Measurements from ENCODE around the gene ACTN4.

Gene ACTN4

DNA sequence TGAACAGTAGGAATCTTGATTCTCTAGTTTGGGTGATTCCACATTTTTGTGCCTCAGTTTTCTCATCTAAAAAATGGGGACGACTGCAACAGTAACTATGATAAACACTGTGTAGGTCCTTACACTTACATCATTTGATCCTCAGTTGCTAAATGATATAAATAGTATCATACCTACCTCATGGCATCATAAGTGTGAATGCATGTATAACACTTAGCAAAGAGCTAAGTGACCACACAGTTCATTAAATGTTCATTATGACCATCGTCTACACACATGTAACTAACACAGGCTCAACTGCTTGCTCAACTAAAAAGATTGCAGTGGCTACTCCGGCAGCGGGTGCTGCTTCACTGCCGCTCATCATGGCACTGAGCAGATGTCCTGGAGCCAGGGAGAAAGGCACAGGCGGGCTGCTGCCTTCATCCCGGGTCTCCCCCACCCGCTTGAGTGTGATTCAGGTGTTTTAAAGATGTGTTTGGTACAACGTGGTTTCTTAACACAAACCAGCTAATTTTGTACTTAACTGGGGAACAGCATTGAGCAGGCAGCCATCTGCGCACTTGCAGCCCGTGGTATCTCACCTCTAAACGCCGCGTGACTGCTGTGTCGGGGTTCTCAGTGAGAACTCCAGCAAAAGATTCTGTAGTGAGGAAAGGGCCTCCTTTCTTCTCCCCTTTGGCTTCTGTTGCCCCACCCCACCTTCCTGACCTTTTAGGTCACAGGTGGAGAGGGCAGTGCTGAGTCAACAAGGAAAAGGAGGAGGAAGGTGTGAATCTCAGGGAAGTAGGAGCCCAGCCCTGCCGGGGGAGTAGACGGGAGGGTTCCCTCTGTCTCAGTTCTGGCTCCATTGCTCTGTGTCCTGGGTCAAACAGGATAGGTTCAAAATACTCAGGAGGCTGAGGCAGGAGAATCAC, 11.7 kb upstream of the ACTN4 start:
- no peak for DNase-seq (ENCODE audit: low read depth)

DNA sequence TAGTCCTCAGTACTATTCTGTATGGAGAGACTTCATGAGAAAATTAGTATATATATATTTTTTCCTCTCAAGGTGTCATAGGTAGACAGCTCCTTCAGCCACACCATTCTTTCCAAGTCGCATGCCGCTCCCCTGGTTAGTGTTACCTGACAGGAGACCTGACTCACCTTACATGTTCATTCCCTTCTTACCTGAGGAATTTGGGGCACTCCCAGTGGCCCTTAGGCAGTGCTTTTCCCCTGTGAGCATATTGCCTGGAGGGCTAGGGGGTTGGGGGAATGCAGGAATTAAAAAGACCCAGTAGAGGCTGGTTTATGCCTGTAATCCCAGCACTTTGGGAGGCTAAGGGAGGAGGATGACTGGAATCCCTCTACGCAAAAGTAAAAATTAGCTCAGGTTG, 9.0 kb upstream of the ACTN4 start:
- DNase-seq (ENCODE audit: low read depth) = no peak

DNA sequence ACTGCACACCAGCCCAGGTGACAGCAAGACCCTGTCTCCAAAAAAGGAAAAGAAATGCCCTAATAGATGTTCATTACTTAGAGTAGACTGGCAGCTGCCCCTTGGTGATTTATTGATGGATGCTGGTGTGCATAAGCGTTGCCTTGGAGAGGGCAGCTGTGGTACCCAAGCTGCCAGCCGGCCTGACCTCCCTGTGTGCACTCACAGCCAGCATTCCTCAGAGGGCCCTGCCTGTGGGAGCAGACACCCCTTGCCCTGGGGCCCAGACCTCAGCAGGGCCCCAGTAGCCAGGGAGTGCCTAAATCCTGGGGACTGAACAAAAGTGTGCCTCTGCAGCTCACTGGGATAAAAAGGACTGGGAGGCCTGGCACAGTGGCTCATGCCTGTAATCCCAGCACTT, 7.8 kb upstream of the ACTN4 start:
- DNase-seq (ENCODE audit: low read depth) = no peak

DNA sequence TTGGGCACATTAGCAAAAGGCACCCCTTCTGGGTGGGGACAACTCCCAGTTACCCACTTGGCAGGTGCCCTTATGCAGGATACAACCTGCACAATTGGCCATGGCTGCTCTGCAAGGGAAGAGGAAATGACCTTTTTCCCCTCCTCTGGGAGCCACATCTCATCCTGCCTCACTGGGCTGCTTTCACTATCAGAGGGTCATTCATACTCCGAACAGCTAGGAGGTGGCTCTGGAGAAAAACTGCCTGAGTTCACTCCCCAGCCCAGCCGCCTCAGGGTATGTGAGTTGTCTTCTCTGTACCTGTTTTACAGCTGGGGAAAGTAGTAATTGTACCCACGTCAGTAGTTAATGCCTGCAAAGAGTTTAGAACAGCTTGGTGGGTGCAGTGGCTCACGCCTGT, 7.1 kb upstream of the ACTN4 start:
- no peak for DNase-seq (ENCODE audit: low read depth)

DNA sequence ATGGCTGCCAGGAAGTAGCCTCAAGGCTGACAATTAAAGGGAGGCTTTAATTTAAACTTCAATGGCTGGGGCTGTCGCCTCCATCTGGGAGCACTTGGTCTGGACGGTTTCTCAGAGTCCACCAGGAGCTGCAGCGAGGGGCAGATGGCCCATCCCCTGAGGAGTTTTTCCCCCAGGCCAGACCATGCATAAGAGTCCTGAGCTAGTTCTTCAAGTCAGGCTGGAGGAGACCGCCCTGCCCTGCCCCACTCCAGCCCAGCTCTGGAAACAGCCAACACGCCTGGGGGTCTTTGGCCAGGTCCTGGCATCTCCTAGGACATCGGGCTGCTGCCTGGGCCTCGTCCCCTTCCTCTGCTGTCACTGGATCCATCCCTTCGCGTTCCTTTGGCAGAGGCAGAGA, 5.3 kb upstream of the ACTN4 start:
- no peak for DNase-seq (ENCODE audit: low read depth)

DNA sequence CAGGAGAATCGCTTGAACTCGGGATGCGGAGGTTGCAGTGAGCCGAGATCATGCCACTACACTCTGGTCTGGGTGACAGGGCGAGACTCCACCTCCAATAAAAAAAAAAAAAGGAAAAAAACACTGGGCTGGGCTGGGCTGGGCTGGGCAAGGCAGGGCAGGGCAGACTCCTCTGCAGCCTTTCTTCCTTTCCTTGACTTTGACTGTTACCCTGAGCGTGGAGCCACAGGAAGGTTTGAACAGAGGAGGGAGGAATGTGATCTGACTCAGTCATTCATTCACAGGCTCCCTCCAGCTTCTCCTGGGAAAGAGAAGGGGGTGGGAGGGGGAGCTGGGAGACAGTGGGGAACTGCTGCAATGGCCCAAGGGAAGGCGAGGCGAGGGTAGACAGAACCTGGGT, 2.7 kb upstream of the ACTN4 start:
- no peak for DNase-seq (ENCODE audit: low read depth)

DNA sequence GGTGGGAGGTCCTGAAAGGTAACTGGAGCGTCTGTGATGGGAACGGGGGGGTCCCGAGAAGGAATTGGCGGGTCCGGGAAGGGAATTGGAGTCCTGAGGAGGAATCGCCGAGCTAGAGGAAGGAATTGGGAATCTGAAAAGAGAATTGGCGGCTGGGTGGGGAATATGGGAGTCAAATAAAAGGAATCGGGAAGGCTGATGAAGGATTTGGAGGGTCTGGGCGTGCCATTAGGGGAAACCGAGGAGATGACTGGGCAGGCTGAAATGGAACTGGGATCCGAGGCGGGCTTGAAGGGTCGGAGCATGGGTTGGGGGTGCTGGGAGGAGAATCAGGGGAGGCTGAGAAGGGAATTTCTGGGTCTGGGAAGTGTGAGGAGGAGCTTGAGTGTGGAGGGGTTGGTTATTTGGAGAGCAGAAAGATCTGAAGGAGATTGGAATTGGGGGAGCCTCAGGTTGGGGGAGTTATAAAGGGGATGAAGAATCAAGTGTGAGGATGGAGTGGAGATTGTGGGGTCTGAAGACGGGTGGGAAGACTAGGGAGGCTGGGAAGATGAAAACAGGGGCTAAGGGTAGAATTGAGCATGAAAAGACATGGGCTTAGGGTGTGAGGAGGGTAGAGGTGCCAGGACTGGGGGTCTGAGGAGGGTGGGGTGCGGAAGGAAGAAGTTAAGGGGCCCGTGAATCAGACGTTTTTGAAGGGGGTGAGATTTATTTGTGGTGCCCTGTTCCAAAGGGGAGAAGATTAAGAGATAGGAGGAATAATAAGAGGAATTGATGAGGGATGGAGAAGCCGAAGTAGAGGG, 718 bp downstream of the ACTN4 start:
- DNase-seq (ENCODE audit: low read depth) = no peak

DNA sequence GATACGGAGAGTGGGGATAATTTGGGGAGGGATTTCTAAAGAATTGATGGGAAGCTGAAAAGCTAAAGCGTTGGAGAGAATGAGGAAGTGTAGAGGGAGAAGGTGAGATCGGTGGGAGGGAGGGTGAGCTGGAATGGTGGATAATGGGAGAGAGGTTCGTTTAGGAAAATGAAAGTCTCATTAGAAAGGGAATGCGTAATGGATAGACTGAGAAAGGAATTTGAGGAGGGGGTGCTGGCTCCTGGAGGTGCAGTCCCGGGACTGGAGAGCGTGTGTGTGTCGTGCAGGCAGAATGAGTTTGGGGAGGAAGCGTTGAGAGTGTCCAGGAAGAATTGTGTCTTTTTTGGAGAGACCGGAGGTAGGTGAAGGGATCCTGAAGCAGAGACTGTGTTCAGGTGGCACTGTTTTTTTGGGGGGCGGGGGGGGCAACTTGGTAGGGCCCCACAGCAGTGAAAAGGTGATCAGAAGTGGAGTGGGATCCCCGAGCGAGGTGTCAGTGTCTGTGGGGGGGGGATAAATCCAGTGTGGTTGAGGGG, 1.4 kb downstream of the ACTN4 start:
- no peak for DNase-seq (ENCODE audit: low read depth)

DNA sequence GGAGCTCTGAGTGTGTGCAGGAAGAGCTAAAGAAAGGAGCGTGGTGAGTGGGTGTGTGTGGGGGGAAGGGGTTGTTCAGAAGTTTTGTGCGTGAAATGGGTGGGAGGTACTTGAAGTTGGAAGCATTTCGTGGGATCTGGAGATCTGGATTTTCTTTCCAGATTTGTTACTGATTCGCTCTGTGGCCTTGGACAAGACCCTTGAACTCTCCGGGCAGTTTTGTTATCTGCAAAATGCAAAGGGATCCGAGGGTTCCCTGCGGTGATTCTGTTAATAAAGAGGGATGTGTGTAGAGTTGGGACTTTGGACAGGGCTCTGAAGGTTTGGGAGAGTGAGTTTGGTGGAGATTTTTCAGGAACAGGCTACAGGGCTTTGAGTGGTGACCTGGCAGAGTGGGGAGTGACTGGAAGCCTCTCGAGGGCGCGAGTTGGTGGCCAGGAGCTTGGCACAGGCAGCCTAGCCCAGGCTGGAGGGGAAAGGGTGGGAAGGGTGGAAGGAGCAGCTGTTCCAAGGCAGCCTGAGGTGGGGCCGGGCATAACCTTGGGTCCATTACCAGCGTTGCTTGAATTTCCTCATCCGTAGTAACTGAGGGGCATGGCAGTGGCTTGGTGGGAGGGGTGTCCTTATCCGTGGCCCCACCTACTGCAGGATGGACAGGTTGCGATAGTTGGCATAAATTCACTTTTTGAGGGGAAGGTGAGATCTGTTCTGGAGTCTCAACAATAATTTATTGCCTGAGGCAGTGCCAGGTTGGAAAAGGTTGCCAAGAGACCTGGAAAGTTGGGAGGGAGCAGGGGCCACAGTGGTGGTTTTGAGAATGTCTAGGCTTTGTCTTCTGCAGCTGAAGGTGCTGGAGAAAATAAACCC, 2.1 kb downstream of the ACTN4 start:
- no peak for DNase-seq (ENCODE audit: low read depth)

DNA sequence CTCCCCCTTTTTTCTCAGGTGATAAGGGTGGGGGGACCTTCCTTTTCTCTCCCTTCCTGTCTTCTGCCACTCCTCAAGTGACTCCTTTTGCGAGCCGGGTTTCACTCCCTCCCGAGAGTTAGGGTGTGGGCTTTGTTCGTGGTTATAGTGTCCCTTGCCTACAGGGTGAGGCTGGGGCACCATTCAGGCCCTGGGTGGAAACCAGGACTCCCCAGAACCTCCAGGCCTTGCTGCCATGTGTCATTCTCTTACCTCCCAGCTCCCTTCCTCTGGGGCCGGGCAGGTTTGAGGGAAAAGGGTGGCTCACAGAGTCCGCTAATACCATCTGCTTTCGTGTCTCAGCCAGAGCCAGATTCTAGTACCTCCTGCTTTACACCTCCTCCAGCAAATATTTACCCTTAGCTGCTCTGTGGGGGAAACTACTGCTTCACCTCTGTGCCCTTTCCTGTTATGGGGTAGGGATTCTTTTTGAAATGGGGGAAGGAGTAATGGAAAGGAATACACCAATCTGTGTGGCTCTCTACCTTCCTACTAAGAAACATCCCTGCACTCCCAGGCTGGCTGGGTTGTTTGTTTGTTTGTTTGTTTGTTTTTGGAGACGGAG, 2.8 kb downstream of the ACTN4 start:
- no peak for DNase-seq (ENCODE audit: low read depth)

DNA sequence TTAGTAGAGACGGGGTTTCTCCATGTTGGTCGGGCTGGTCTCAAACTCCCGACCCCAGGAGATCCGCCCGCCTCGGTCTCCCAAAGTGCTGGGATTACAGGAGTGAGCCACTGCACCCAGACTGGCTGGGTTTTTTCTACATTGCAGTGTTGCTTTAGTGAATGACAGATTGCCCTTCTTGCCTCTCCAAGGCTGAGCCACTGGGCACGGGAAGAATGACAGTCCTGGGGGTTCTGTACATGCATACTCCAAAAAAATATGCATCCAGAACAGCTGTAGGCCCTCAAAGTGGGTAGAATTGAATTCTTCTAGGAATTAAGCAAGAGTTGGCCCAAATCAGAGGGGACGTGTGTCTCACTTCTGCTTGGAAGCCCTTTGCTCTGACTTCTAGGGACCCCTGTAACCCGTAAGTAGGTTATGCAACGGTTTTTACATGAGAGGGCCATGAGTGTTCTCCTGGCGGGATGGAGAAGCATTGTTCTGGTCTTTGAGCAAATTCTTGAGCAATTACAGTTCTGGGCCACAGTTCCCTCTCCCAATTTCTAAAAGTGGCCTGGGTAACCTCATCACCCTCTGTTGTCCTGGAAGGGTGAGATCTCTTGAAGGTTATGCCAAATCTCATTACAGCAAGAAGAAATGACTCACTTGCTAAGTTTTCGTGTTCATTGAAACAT, 3.6 kb downstream of the ACTN4 start:
- DNase-seq (ENCODE audit: low read depth) = no peak

DNA sequence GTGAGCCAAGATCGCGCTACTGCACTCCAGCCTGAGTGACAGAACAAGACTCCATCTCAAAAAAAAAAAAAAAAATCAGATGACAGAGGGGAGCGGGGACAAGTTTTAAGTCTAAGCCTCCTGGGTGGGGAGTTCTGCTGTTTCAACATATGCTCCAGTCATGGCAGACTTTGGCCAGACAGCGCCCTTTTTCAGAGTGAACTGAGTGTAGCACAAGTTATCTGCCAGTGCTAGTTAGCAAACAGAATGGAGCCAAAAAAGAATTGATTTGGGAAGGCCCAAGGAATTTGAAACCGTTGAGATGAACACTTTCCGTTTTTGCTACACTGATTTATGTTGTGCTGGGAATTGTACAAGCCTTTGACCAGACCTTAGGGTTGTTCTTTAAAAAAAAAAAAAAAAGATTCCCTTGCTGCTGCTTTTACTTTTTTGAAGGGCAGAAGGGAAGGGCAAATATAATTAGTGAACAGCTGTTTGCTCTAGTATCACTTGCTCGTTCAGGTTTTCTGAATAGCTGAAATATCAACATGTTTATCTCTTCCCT, 5.7 kb downstream of the ACTN4 start:
- no peak for DNase-seq (ENCODE audit: low read depth)

DNA sequence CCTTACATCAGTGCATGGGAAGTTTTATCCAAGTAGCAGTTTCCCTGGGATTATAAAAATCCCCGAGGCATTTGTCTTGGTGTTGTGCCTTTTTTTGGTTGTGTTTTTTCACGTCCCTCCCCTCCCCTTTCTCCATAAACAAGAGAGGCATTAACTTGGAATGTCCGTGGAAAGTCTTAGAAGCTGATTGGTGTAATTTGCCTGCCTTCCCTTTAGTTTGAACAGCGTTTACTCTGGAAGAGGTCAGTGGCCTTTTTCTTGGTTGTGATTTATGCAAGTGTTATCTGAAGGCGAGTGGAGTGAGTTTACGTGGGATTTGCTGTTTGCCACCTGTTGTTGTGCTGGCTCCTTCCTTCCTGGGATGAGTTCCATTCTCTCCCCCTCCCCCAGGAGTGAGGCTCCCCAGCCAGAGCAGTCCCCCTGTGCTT, 7.2 kb downstream of the ACTN4 start:
- no peak for DNase-seq (ENCODE audit: low read depth)

DNA sequence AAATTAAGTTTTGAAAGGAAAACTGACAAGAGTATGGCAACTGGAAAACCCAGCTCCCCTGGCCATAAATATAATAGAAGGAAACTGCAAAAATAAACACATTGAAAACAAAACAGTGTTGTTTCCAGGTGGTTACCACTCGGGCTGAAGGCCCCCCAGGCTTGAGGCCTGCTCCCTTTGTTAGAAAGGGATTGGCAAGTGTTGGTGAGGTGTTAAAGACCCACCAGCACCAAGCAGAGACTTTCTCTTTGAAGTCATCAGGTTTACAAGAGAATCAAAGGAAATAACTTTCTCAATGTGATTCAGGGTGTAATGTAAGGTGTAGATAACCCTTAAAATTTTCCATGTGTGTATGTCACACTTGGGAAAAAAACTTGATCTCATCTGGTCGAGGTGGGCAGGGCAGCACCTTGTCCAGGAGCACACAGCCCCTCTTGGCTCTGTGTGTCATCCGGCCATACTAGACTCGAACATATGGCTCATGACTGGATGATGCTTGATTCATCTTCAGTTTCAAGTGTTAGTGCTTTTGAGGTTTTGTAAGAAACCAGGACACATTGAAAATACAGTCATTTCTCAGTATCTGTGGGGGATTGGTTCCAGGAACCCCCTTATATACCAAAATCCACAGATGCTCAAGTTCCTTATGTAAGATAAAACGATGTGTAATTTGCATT, 7.8 kb downstream of the ACTN4 start:
- DNase-seq (ENCODE audit: low read depth) = no peak

DNA sequence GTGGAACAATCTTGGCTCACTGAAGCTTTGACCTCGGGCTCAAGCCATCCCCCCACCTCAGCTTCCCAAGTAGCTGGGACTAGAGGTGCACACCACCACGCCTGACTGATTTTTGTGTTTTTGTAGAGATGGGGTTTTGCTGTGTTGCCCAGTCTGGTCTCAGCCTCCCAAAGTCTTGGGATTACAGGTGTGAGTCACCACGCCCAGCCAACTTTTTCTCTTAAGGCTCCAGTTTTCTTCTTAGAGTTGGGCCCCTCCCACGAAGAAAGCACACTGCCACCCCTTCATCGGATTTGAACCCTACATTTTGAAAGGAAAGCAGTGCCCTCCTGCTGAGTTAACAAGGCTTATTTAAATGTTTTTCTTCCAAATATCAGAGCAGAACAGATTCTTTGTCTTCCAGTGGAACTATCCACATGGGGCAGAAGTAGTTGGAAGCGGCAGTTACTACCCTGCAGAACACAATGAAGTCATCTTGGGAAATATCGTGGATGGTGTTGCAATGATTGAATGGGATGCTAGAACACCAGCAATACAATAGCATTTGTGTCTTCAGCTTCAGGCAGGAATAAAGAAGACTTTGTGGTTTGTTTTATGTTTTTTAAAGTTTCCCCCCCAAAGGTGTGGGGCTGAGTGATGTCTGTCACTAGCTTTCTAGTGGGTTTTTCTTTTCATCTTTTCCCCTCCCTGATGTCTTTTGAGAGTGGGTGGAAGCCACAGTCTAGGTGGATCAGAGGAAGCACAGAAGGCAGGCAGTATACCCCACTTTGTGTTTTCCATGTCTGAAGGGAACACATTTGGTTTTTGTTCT, 8.9 kb downstream of the ACTN4 start:
- no peak for DNase-seq (ENCODE audit: low read depth)

DNA sequence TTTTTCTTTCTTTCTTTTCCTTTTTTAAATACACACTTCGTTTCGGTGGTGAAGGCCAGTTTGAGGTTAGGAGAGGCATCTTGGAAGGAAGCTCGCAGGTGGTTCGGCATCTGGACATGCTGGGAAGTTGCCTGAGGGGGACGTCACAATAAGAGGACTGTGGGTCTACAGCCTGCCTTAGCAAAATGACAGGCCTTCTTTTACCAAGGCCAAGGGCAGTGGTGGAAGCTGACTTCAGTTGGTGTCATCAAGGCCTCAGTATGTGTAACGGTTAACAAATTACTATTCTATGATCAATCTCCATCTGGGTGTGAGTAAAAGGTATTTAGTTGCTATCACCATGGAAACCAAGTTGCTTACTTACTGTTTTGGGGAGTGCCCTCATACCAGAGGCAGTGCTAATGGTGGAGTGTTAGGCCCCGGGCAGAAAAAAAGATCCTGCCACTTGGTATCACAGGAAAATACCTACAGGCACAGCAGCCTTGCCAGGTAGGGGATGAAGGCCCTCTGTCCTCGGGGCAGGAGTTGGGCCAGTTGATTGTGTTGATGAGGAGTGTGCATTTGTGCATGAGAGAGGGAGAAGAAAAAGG, 10.3 kb downstream of the ACTN4 start:
- no peak for DNase-seq (ENCODE audit: low read depth)

DNA sequence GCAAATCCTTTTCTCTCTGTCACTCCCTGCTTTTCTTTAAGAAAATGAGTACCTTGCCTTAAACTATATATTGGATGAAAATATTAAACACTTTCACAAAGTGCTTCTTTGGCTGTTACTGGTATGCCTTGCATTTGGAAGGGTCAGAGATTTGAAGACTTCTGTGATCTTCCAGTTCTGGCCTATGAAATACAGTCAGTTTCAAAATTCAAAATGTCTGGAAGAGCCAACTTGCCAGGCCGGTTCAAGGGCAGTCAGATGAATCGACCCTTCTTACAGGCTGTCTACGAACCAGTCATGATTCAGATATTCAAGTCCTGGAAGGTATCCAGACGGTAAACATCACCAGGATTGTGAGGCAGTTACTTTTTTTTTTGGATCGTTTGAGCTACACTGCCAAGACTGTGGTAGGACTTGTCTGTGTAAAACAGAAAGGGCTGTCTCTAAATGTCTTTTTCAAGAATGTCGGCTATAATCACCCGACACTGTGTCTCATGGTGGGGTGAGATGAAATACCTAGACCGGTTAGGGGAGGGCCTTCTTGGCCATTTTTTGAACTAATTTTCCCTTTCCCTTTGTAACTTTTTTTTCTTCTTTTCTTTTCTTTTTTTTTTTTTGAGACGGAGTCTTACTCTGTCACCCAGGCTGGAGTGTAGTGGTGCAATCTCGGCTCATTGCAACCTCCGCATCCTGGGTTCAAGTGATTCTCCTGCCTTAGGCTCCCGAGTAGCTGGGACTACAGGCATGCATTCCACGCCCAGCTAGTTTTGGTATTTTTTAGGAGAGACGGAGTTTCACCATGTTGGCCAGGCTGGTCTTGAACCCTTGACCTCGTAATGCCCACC, 11.2 kb downstream of the ACTN4 start:
- no peak for DNase-seq (ENCODE audit: low read depth)

DNA sequence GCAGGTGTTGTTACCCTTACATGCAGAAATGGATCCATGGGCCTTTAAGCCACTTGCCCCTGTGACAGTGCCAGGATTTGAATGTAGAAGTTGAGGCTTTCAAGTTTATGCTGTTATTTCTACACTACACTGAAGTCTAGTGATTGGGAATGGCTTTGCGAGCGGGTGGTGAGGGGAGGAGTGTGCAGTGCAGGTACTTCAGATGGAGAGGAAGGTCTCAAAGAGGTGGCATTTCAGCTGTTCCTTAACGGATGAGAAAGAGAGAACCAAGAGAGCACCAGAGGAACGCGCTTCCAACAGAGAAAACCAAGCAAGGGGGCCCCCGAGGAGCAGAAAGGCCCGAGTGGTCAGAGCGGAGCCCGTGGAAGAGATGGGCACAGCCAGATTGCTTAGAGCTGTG, 13.3 kb downstream of the ACTN4 start:
- no peak for DNase-seq (ENCODE audit: low read depth)
